AG09309 (cell line): ENCODE measurements around the gene MYH9.
"Not testable (repeated sequence)": the region's sequence is repeated elsewhere in the genome, so short reads cannot be mapped to it uniquely, and the experiment has no call there.

ENCODE experiments used
- DNase-seq: peaks from one replicate; pipeline ENCODE4 v3.0.0-alpha.2; 2010; ENCODE audit warnings: low read depth
- H3K4me3 ChIP-seq: 2 replicates; pipeline ENCODE4 v1.5.1; 2011; ENCODE audit warnings: mild to moderate bottlenecking, low read depth, low read length, moderate library complexity; ENCODE audit not compliant: control insufficient read depth
- TF ChIP-seq, protein P1 (sequence below): IDR thresholded peaks from 2 replicates; pipeline ENCODE4 v1.5.1; 2011; ENCODE audit warnings: mild to moderate bottlenecking, low read depth, low read length, inconsistent platforms; ENCODE audit not compliant: insufficient read depth, control insufficient read depth; ENCODE audit errors: missing control alignments

Gene MYH9

DNA sequence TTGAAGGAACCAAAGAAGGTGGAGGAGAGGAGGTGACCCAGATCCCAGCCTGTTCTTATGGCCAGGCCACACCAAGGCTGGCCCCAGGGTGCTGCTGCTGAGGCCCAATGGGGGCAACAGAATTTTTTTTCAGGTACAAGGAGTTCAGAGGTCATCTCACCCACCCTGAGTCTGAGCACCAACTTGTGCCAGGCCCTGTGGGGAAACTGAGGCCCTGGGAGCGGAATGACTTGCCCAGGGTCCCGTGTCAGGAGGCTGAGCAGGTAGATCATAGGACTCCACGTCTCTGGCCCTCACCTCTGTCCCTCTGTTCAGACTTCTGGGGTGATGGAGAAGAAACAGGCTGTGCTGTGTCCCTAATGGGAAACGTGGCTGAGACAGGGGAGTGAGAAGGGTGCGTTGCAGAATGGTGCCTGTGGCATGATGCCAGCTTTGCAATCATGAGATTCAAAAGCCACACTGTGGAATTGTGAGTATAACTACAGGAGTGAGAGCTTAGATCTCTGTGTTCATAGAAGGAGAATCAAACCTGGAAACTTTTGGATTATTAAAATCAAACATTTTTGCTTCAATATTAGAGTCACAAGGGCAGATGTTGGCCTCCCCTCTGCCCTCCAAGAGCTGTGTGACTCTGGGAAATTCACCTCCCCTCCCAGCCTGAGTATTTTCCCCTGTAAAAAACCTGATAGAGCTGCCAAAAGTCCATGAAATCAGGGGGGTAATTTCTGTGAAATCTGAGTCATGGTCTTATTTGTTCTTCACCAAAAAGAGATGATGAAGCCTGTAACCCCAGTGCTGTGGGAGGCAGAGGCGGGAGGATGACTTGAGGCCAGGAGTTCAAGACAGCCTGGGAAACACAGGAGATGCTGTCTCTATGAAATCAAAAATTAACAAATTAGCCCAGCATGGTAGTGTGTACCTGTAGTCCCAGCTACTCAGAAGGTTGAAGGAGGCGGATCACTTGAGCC is 134.0 kb downstream of the MYH9 start:
- DNase-seq = no peak
- TF ChIP-seq, protein P1, sequence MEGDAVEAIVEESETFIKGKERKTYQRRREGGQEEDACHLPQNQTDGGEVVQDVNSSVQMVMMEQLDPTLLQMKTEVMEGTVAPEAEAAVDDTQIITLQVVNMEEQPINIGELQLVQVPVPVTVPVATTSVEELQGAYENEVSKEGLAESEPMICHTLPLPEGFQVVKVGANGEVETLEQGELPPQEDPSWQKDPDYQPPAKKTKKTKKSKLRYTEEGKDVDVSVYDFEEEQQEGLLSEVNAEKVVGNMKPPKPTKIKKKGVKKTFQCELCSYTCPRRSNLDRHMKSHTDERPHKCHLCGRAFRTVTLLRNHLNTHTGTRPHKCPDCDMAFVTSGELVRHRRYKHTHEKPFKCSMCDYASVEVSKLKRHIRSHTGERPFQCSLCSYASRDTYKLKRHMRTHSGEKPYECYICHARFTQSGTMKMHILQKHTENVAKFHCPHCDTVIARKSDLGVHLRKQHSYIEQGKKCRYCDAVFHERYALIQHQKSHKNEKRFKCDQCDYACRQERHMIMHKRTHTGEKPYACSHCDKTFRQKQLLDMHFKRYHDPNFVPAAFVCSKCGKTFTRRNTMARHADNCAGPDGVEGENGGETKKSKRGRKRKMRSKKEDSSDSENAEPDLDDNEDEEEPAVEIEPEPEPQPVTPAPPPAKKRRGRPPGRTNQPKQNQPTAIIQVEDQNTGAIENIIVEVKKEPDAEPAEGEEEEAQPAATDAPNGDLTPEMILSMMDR = no peak

DNA sequence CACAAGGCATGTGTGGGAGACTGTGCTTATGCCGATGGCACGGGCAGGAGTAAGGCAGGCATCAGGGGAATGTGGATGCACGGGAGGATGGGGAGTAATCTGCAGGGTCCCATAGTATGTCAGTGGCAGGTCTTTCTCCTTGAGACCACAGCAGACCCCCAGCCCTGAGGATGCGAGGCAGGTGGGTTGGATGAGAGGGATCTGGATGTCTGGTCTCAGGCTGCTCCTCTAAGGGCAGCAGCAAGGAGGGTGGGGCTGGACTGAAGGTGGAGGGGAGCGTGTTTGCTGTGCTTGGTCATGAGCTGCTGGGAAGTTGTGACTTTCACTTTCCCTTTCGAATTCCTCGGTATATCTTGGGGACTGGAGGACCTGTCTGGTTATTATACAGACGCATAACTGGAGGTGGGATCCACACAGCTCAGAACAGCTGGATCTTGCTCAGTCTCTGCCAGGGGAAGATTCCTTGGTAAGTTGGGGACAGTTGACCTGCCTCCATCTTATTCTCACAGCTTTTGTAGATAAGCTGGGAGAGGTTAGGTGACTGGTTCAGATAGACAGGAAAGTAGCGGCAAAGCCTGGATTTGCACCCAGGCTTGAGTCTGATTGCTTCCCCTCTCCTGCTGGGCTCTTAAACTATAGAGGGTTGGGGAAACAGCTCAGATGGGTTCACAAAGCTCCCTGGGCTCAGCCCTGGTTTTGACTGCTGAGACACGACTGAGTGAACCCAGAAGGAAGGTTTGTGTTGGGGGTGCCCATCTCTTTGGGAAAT is 134.8 kb downstream of the MYH9 start, which contains the start of gene APOL1:
Gene APOL1, plus strand, starts transcription at position 380 of the 769 bp plus-strand sequence. CDS start 1,823 bp downstream, outside the sequence.
- TF ChIP-seq, protein P1 = no peak
- DNase-seq = no peak
- peak within 1 kb of the TSS; percentile 18 for H3K4me3 ChIP-seq

More for the DNA sequence above, 134.0 kb downstream of the MYH9 start:
- H3K4me3 ChIP-seq = no peak overlapping the region; the same call in 1 of the 2 replicates

DNA sequence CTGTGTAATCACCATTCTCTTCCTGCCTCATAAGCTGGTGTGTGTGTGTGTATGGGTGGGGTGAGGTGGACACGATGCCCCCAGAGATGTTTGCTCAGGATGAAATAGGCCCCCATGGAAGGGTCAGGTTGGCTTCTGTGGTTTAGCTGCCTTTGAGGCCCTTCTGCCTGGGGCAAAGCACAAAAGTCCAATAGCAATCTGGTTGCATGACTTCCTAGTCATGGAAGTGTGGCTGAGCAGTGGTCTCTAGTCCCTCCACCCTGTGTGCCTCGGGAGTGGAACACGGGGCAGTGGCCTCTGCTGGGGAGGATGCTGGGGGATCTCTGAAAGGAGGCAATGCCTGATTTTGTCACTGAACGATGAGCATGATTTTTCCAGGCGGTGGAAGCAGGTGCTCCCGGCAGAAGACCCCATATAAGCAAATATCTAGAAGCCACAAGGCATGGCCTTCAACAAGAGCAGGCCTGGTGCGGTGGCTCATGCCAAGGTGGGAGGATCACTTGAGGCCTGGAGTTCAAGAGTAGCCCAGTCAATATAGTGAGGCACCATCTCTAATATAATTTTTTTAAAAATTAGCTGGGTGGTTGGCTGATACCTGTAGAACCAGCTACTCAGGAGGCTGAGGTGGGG is 135.7 kb downstream of the MYH9 start:
- H3K4me3 ChIP-seq, DNase-seq: not testable (repeated sequence)

DNA sequence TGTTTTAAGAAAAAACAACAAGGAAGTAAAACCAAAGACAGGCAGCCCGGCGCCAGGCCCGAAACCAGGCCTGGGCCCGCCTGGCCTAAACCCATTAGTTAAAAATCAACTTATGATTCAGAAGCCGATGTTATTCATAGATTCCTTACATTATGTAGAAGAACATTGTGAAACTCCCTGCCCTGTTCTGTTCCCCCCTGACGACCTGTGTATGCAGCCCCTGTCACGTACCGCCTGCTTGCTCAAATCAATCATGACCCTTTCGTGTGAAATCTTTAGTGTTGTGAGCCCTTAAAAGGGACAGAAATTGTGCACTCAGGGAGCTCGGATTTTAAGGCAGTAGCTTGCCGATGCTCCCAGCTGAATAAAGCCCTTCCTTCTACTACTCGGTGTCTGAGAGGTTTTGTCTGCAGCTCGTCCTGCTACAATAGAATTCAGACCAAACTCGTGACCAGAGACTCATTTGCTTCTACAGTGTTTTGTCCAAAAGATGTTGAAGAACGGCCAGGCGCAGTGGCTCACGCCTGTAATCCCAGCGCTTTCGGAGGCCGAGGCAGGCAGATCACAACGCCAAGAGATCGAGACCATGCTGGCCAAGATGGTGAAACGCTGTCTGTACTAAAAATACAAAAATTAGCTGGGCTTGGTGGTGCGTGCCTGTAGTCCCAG is 137.3 kb downstream of the MYH9 start:
- DNase-seq, H3K4me3 ChIP-seq: not testable (repeated sequence)

DNA sequence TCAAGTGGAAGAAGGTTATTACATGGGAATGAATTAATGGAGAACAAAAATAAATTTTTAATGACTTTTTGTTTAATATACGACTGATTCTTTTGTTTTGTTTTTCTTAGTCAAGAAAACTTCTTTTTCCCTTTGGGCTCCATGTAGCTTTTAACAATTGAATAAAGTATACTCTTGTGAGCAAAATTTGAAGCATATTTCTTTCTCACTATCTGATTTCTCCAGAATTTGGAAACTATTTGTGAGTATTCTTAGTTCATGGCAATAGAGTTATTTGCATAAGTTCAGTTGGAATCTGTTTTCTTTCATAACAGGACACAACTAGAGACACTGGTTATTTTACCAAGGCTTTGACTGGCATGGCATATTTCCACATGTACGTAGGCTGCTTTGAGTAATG is 138.6 kb downstream of the MYH9 start:
- TF ChIP-seq, protein P1 = no peak
- H3K4me3 ChIP-seq = no peak overlapping the region
- DNase-seq = no peak

DNA sequence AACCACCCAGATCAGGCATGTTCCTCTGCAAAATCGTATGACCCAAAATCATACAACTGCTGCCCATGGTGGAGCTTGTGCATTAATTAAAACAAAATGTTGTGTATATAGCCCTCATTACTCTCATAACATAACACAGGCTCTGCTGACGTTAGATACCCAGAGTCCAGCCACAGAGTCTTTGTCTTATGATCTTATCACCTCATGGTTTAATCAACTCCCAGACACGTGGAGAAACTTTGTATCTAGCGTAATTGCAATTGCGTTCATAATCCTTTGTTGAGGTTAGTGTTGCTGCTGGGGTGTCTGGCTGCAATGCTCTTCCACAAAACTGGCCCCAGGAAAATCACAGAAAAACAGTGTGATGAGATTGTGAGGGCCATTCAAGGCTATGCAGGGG is 139.8 kb downstream of the MYH9 start:
- DNase-seq = no peak
- TF ChIP-seq, protein P1 = no peak

DNA sequence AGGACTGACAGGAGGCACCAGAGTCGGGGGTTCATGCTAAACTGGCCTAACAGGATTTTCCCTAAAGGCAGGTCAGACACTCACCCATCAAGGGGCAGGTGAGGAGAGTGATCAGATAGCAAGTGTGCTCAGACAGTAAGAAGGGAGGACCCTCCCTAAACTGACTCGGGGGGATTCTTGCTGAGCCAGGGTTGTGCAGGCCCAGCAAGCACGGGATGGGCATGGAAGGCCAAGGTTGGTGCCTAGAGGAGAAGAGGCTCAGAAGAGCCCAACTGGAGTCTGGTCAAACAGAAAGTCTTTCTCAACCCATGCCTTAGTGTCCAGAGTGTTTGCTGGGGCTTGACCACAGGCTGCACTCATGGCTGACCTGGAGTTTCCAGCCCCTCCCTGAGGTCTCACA is 141.0 kb downstream of the MYH9 start:
- DNase-seq = no peak

More for the DNA sequence above, 139.8 kb downstream of the MYH9 start:
- H3K4me3 ChIP-seq = no peak overlapping the region

More for the DNA sequence above, 141.0 kb downstream of the MYH9 start:
- TF ChIP-seq, protein P1 = no peak
- H3K4me3 ChIP-seq = no peak overlapping the region
